H1 (cell line): ENCODE results near the gene SCO2. TPM values are rescaled to one million over a fixed set of nuclear protein-coding genes. Genes with fewer than 3 reads are reported as not detected.

Source experiments
- CTCF ChIA-PET: fragments of 300-600 bp; sonication (Branson Sonifier 250); formaldehyde crosslinking; loops from one replicate; lab custom pipeline; 2021; ENCODE audit not compliant: partially characterized antibody; lab: Charles Lee
- POLR2A ChIA-PET: fragments of 300-600 bp; sonication (Branson Sonifier 250); formaldehyde crosslinking; loops from one replicate; lab custom pipeline; 2021; ENCODE audit warnings: inconsistent platforms; ENCODE audit not compliant: partially characterized antibody; lab: Charles Lee
- DNase-seq, 2 experiments: peaks; one replicate each; pipeline versions ENCODE4 v3.0.0 to v3.0.0-alpha.2; 2010 to 2022; ENCODE audit warnings: low spot score in 2 of 2, low read depth in 1 of 2, mixed read lengths in 1 of 2
- FAIRE-seq: peaks from 2 replicates; lab custom pipeline; 2011; peaks lifted over from hg19 to GRCh38; lab: Jason Lieb, UNC
- H2AFZ ChIP-seq: 2 replicates; pipeline ENCODE4 v1.8.1; 2012; ENCODE audit warnings: low read length, inconsistent platforms
- H2AK5ac ChIP-seq: 2 replicates; pipeline ENCODE4 v1.6.1; 2013; ENCODE audit warnings: low read depth, low read length
- H2BK120ac ChIP-seq: replicated peaks from 2 replicates; pipeline ENCODE3; 2013; ENCODE audit warnings: low read depth, low read length, inconsistent platforms
- H2BK12ac ChIP-seq: 2 replicates; pipeline ENCODE4 v1.6.1; 2013; ENCODE audit warnings: low read depth, low read length
- H2BK15ac ChIP-seq: 2 replicates; pipeline ENCODE4 v1.6.1; 2013; ENCODE audit warnings: low read length
- H2BK20ac ChIP-seq: 2 replicates; pipeline ENCODE4 v1.6.1; 2013; ENCODE audit warnings: low read length
- H2BK5ac ChIP-seq: 2 replicates; pipeline ENCODE4 v1.6.1; 2013; ENCODE audit warnings: low read depth, low read length
- H3K14ac ChIP-seq: 2 replicates; pipeline ENCODE4 v1.6.1; 2013; ENCODE audit warnings: inconsistent platforms; ENCODE audit not compliant: insufficient read length
- H3K18ac ChIP-seq: 2 replicates; pipeline ENCODE4 v1.6.1; 2013; ENCODE audit warnings: low read length; ENCODE audit errors: extremely low read depth
- H3K23ac ChIP-seq: 2 replicates; pipeline ENCODE4 v1.6.1; 2013; ENCODE audit warnings: inconsistent platforms; ENCODE audit not compliant: insufficient read length
- H3K23me2 ChIP-seq: 2 replicates; pipeline ENCODE4 v1.6.1; 2013; ENCODE audit warnings: low read depth, low read length
- H3K27ac ChIP-seq: 2 replicates; pipeline ENCODE4 v1.6.1; 2011; ENCODE audit warnings: low read depth, low read length, inconsistent platforms
- H3K27me3 ChIP-seq, 4 experiments: replicated peaks in 1 of 4; 1 replicate in 1 of 4; 2 replicates in 3 of 4; pipeline versions ENCODE4 v1.6.1 to v1.8.1; 2011 to 2013; ENCODE audit warnings: low read length in 3 of 4, mild to moderate bottlenecking in 3 of 4, inconsistent platforms in 2 of 4, mixed read lengths in 2 of 4, moderate library complexity in 1 of 4; ENCODE audit not compliant: control insufficient read depth in 3 of 4, insufficient read depth in 3 of 4; ENCODE audit errors: extremely low read depth in 1 of 4
- H3K36me3 ChIP-seq, 4 experiments: 2 replicates each; pipeline versions ENCODE4 v1.6.1 to v1.8.1; 2011 to 2013; ENCODE audit warnings: mild to moderate bottlenecking in 4 of 4, low read length in 3 of 4, moderate library complexity in 2 of 4, control low read depth in 1 of 4, inconsistent platforms in 1 of 4; ENCODE audit not compliant: insufficient read depth in 4 of 4, control insufficient read depth in 2 of 4
- H3K4ac ChIP-seq: replicated peaks from 2 replicates; pipeline ENCODE3; 2013; ENCODE audit warnings: low read length, low read depth, mixed read lengths, inconsistent platforms; ENCODE audit not compliant: insufficient read length
- H3K4me1 ChIP-seq, 4 experiments: replicated peaks in 1 of 4; 1 replicate in 1 of 4; 2 replicates in 3 of 4; pipeline versions ENCODE4 v1.6.1 to v1.8.1; 2011 to 2013; ENCODE audit warnings: low read length in 3 of 4, inconsistent platforms in 2 of 4, mixed read lengths in 1 of 4; ENCODE audit not compliant: insufficient read depth in 4 of 4, control insufficient read depth in 3 of 4
- H3K4me2 ChIP-seq, 2 experiments: 2 replicates each; pipeline versions ENCODE4 v1.6.1 to v1.8.1; 2011 to 2013; ENCODE audit warnings: low read depth in 2 of 2, low read length in 2 of 2, control low read depth in 1 of 2, inconsistent platforms in 1 of 2, mild to moderate bottlenecking in 1 of 2; ENCODE audit not compliant: insufficient read depth in 1 of 2
- H3K4me3 ChIP-seq, 4 experiments: fragments of 200-600, 300-600 bp in 1 of 4; sonication (generic), shearing (Covaris generic), sonication (Bioruptor Twin) in 1 of 4; 2 replicates each; pipeline versions ENCODE4 v1.5.1 to v1.8.1; 2011 to 2016; ENCODE audit warnings: low read length in 4 of 4, low read depth in 3 of 4, control low read depth in 2 of 4, inconsistent platforms in 2 of 4, mild to moderate bottlenecking in 2 of 4, mixed read lengths in 1 of 4, moderate library complexity in 1 of 4; ENCODE audit not compliant: insufficient read depth in 2 of 4; ENCODE audit errors: extremely low read depth in 1 of 4
- H3K56ac ChIP-seq: replicated peaks from 2 replicates; pipeline ENCODE3; 2013; ENCODE audit warnings: low read depth, mild to moderate bottlenecking, mixed read lengths, low read length, inconsistent platforms; ENCODE audit not compliant: insufficient read length
- H3K79me1 ChIP-seq: 2 replicates; pipeline ENCODE4 v1.6.1; 2013; ENCODE audit warnings: low read depth, low read length, control low read depth
- H3K79me2 ChIP-seq, 2 experiments: 2 replicates each; pipeline versions ENCODE4 v1.6.1 to v1.8.1; 2012 to 2013; ENCODE audit warnings: low read length in 2 of 2, mild to moderate bottlenecking in 2 of 2, inconsistent platforms in 1 of 2; ENCODE audit not compliant: insufficient read depth in 2 of 2, control insufficient read depth in 1 of 2
- H3K9ac ChIP-seq, 4 experiments: replicated peaks in 1 of 4; 1 replicate in 1 of 4; 2 replicates in 3 of 4; pipeline versions ENCODE4 v1.6.1 to v1.8.1; 2011 to 2013; ENCODE audit warnings: low read depth in 3 of 4, low read length in 3 of 4, control low read depth in 2 of 4, mild to moderate bottlenecking in 2 of 4, moderate library complexity in 2 of 4, inconsistent platforms in 1 of 4; ENCODE audit errors: extremely low read depth in 1 of 4
- H3K9me3 ChIP-seq, 2 experiments: 2 replicates each; pipeline versions ENCODE4 v1.6.1 to v1.8.1; 2012 to 2013; ENCODE audit warnings: mild to moderate bottlenecking in 2 of 2, moderate library complexity in 2 of 2, control low read depth in 1 of 2, inconsistent platforms in 1 of 2, low read depth in 1 of 2, low read length in 1 of 2, mixed read lengths in 1 of 2; ENCODE audit not compliant: insufficient read depth in 2 of 2
- H4K20me1 ChIP-seq, 2 experiments: replicated peaks in 1 of 2; 2 replicates each; pipeline versions ENCODE3 to v1.8.1; 2011 to 2013; ENCODE audit warnings: inconsistent platforms in 2 of 2, low read length in 2 of 2, mild to moderate bottlenecking in 1 of 2; ENCODE audit not compliant: insufficient read depth in 2 of 2, control insufficient read depth in 1 of 2
- H4K5ac ChIP-seq: 2 replicates; pipeline ENCODE4 v1.6.1; 2013; ENCODE audit warnings: low read length, low read depth, mixed read lengths, inconsistent platforms; ENCODE audit not compliant: insufficient read length
- H4K8ac ChIP-seq: 2 replicates; pipeline ENCODE4 v1.8.0; 2013; ENCODE audit warnings: mild to moderate bottlenecking, moderate library complexity, low read length, inconsistent platforms; ENCODE audit not compliant: insufficient read depth; ENCODE audit errors: extremely low read depth
- H4K91ac ChIP-seq: replicated peaks from 2 replicates; pipeline ENCODE3; 2013; ENCODE audit warnings: low read length, mixed read lengths, inconsistent platforms; ENCODE audit not compliant: insufficient read length
- KDM5A ChIP-seq: fragments of 200-600 bp; IDR thresholded peaks from 2 replicates; pipeline ENCODE4 v1.7.1; 2012; ENCODE audit warnings: mild to moderate bottlenecking, low read length, inconsistent platforms, mixed read lengths
- WGBS, 2 experiments: shearing (Covaris generic) in 1 of 2; methylation state at CpG; one replicate each; pipeline versions ENCODE4 v1.1.6 to v1.1.7; 2013 to 2015; ENCODE audit warnings: low lambda C conversion rate in 2 of 2, mixed read lengths in 2 of 2, inconsistent platforms in 1 of 2, low coverage in 1 of 2, missing lambda C conversion rate in 1 of 2; ENCODE audit not compliant: insufficient replicate concordance in 2 of 2, insufficient coverage in 1 of 2, insufficient read length in 1 of 2; ENCODE audit errors: extremely low coverage in 1 of 2, missing lambda C conversion rate in 1 of 2; 5-methylcytosine and 5-hydroxymethylcytosine counted together
- polyA plus RNA-seq, 7 experiments: library from polyadenylated mRNA; depleted of rRNA in 3 of 7; stranded (reverse) in 5 of 7; unstranded in 2 of 7; fragments of >200 nt in 5 of 7; fragments of 200-250 nt in 2 of 7; gene quantifications; 1 replicate in 5 of 7; 2 replicates in 1 of 7; 4 replicates in 1 of 7; pipeline versions ENCODE4 v1.2.1 to v1.2.3, GENCODE V29; 2011 to 2013; ENCODE audit warnings: missing spikeins in 2 of 7, mixed read lengths in 2 of 7
- total RNA-seq: library from RNA; stranded (reverse); fragmentation: NEBNext Ultra II Directional; extraction: Animal tissue kit (Norgen Biotek cat#: 25700); gene quantifications from 2 replicates; pipeline ENCODE4 v1.2.1, GENCODE V29; 2021
- TF ChIP-seq, protein P1 (sequence below): IDR thresholded peaks from 2 replicates; pipeline ENCODE4 v1.6.1; 2012; ENCODE audit warnings: inconsistent platforms
- TF ChIP-seq, protein P2 (sequence below): IDR thresholded peaks from 2 replicates; pipeline ENCODE4 v1.6.1; 2012; ENCODE audit warnings: inconsistent platforms

SCO2 gene
- total and polyA plus RNA-seq, 2 of the 8 experiments (the other 6 are each of a cell fraction or from before 2014, with no cell fraction given), result 2.0 TPM; not detected in 1

DNA sequence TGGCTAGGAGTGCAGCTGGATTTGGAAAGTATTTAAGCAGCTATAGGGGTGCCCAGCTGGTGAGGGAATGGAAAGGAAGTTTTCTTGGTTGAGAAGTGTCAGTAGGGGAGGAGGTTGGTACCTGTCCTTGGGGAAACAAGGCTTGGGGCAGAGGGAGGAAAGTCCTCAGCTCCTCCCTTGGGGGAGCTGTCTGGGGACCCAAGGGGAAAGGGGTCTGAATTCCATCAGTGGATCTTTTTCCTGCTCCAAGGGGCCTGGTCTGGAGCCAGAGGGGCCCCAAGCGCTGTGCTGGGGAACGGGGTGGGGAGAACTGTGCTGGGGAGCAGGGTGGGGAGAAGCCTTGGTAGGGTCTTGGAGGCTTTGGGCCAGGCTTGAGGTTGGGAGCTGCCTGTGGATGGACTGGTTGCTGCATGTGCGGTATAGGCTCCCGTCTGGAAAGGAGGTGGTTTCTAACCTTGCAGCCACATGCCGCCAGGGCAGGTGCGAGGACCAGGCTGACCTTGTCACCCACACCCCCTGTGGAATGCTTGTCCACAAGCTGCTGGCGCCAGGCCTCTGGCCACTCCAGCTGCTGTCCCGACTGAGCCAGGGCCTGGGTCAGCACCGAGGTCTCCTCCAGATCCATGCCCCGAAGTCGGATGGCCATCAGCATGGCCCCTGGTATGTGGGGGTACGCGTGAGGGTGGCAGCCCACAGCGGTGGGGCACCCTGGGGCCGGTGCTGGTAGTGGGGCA, 3.5 kb upstream of the SCO2 start:
- Histone ChIP-seq H4K8ac (no peak overlapping the region), H3K36me3 (peaks cover 0 to 2% (median 0%) of the 10 kb centered on the region in 4 experiments; a peak in 2 of 8 replicates), H3K23me2 (peaks cover 34% of the 10 kb centered on the region; the same call in 1 of the 2 replicates), H3K79me1 (no peaks in the 10 kb centered on the region), H4K5ac (no peak overlapping the region), H3K27me3 (peaks cover 43 to 70% (median 60%) of the 10 kb centered on the region in 4 experiments), H2BK12ac (no peak overlapping the region; the same call in 1 of the 2 replicates), H2AFZ (no peak overlapping the region), H3K4ac (no peak overlapping the region), H2BK5ac (no peak overlapping the region), H2BK20ac (no peak overlapping the region), H3K23ac (no peak overlapping the region), H3K9me3 (no peaks in the 10 kb centered on the region), H3K4me1 (peaks cover 0 to 26% (median 12%) of the 10 kb centered on the region in 4 experiments; a peak in 5 of 7 replicates), H3K18ac (no peak overlapping the region), H4K91ac (no peak overlapping the region), H3K14ac (no peak overlapping the region), H3K4me3 (no peak overlapping the region), H2AK5ac (no peak overlapping the region; the same call in 1 of the 2 replicates), H3K56ac (no peak overlapping the region), H3K27ac (no peak overlapping the region), H2BK120ac (no peak overlapping the region), H3K9ac (no peak overlapping the region), H2BK15ac (no peak overlapping the region)
- peak in 1 of 2 experiments; percentile 59 for DNase-seq
- WGBS, 2 experiments, result 78% methylated on average over 15 of the region's 15 CpGs; no CpG with 5 or more reads in 1 of the 2 experiments
- no peak for FAIRE-seq
- CTCF ChIA-PET, result interaction anchor here (1.0 to 1.3 kb wide), 2 partner anchors 10 to 76 kb away, joined by 3 read pairs; no protein-coding TSS in a partner anchor
- TF ChIP-seq, protein P1, sequence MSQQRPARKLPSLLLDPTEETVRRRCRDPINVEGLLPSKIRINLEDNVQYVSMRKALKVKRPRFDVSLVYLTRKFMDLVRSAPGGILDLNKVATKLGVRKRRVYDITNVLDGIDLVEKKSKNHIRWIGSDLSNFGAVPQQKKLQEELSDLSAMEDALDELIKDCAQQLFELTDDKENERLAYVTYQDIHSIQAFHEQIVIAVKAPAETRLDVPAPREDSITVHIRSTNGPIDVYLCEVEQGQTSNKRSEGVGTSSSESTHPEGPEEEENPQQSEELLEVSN, result peak; percentile 70
- TF ChIP-seq, protein P2, sequence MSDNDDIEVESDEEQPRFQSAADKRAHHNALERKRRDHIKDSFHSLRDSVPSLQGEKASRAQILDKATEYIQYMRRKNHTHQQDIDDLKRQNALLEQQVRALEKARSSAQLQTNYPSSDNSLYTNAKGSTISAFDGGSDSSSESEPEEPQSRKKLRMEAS, result peak; percentile 85
- no peak for TF ChIP-seq KDM5A
- TF ChIP-seq, all 59 proteins: peak for 2
- H4K20me1 ChIP-seq, result peaks cover 5 to 22% of the 10 kb centered on the region in 2 experiments
- POLR2A ChIA-PET, result interaction anchor here (1.0 to 1.5 kb wide), 3 partner anchors 11 to 25 kb away, joined by 3 to 7 read pairs (median 3); partner anchors contain the start of genes LMF2 and NCAPH2
- no peak overlapping the region for H3K4me2 ChIP-seq
- no peaks in the 10 kb centered on the region for H3K79me2 ChIP-seq
